HuH-7.5 (cell line): Measurements from ENCODE around the gene CYFIP1.
"Not testable (repeated sequence)": the region's sequence is repeated elsewhere in the genome, so short reads cannot be mapped to it uniquely, and the experiment has no call there.

ENCODE experiments used
- DNase-seq: peaks from one replicate; pipeline ENCODE4 v3.0.0; 2011; ENCODE audit warnings: low spot score

CYFIP1 gene

GRCh38 chr15:22980189-22981050 lies at the start of gene CYFIP1:
Gene CYFIP1, minus strand, starts transcription at chr15:22980368. Its CDS starts 33,083 bp downstream, at chr15:22947285.
- peak; percentile 91 for DNase-seq

DNA sequence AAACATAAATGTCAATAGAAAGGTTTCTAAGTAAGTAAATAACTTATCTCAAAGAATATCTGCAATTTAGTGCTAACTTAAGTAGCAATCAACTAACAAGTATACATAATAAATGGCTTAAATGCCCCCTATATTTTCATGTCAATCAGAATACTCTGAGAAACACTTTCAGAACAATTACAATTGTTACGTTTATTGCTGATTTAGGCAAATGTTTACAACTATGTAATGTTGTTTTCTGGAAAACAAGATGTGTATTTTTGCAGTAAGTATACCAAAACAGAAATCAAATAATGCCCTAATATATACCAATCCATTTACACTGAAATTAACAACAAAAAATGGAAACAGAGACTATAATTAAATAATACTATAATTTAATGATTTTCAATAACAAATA lies 46.0 kb upstream of the CYFIP1 start:
- no peak for DNase-seq

DNA sequence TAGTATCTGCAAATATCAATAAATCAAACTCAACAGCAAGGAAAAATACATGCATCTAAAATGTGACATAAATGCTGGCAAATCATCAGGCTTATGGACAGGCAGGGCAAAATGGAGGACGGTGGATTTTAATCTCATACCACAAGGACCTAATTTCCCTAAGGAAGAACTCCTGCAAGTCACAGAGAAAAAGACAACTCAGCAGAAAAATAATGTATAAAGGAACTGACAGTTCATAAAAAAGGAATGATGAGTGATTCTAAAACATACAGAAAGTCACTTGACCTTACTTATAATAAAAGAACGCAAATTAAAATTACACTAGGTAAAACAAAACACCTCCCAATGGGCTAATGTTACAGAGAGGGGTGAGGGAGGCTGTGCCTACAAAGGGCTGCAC lies 42.0 kb upstream of the CYFIP1 start:
- no peak for DNase-seq

- no peak for DNase-seq
These were observed 34.3 kb upstream of the CYFIP1 start for GRCh38 chr15:23014394-23015000.

DNA sequence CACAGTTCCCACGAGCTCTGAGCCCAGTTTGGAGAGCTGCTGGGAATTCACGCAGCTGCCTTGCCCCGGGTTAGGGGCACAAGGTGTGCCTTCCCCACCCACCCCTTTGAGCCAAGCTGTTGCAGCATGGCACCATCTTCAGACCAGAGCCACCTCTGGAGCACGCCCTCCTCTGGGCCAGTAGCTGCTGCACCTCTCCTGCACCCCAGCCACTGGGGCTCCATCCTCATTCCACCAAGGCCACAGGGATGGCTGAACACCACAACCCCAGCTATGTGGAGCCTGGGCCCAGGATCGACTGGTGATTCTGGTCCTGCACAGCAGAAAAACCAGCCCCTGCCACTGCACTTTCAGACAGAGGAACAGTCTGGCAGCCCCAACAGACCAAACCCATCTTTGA lies 33.5 kb upstream of the CYFIP1 start:
- DNase-seq, result no peak

- DNase-seq, result not testable (repeated sequence)
These were observed 32.4 kb upstream of the CYFIP1 start for GRCh38 chr15:23012616-23013015.

- no peak for DNase-seq
These were observed 23.6 kb upstream of the CYFIP1 start for GRCh38 chr15:23003736-23004135.

GRCh38 chr15:23002920-23003319 lies 22.8 kb upstream of the CYFIP1 start:
- no peak for DNase-seq

DNA sequence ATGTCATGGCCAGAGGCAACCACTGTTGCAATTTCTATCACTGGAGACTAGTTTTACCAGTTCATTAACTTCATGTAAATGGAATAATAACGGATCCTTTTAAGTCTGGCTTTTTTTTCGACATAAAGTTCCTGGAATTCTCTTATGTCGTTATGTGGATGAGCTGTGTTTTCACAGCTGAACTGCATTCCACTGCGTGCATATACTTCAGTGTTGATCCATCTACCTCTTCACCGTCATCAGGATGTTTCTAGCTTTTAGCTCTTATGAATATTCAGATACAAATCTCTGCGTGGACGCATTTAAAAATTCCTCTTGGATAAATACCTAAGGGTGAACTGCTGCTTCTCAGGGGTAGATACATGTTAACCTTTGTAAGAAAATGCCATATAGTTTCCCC lies 15.6 kb upstream of the CYFIP1 start:
- DNase-seq, result no peak

GRCh38 chr15:22992024-22992326 lies 11.8 kb upstream of the CYFIP1 start:
- no peak for DNase-seq

- no peak for DNase-seq
These were observed 9.7 kb upstream of the CYFIP1 start for GRCh38 chr15:22989576-22990477.

DNA sequence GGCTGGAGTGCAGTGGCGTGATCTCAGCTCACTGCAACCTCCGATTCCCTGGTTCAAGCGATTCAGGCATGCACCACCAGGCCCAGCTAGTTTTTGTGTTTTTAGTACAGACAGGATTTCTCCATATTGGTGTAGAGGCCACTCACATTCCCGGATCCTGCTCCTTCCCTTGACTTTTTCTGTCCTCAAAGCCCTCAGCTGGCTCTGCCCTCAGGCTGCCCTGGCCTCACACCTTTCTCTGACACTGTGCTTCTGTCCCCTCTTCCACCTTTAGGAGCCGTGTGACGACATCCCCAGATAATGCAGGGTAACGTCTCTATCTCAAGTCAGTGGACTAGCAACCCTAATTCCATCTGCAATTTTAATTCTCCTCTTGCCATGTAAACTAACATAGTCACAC lies 8.6 kb upstream of the CYFIP1 start:
- DNase-seq, result no peak

DNA sequence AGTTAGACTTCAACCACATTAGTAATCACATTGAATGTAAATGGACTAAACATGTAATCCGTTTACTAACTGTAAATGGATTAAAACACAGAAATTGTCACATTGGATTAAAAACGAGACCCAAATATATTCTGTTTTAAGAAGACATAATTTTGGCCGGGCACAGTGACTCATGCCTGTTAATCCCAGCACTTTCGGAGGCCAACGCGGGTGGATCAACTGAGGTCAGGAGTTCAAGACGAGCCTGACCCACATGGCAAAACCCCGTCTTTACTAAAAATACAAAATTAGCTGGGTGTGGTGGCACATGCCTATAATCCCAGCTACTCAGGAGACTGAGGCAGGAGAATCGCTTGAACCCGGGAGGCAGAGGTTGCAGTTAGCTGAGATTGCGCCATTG lies 1.8 kb upstream of the CYFIP1 start:
- not testable (repeated sequence) for DNase-seq

DNA sequence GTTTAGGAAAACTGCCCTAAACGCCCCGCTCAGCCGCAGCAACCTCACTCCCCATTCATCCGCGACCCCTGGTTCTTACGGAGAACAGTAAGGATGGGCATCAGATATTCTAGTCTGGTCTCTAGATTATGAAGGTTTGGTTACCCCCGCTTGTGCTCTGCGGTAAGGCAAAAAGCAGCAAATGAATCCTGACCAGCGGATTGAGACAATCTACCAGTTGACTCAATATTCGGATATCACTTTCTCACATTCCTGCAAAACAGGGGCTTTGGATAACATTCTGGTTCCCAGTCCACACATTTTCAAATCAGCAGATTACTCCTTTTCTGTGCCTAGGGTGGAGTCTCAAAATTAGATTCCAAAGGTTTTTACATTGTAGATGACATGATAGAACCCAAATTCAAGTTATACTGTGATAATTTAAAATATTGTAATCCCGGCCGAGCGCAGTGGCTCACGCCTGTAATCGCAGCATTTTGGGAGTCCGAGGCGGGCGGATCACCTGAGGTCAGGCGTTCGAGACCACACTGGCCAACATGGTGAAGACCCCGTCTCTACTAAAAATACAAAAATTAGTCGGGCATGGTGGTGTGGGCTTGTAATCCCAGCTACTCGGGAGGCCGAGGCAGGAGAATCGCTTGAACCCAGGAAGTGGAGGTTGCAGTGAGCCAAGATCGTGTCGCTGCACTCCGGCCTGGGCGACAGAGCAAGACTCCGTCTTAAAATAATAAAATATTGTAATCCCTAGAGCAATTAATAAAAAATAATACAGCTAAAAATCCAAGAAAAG lies 1.1 kb upstream of the CYFIP1 start:
- peak; percentile 45 for DNase-seq

DNA sequence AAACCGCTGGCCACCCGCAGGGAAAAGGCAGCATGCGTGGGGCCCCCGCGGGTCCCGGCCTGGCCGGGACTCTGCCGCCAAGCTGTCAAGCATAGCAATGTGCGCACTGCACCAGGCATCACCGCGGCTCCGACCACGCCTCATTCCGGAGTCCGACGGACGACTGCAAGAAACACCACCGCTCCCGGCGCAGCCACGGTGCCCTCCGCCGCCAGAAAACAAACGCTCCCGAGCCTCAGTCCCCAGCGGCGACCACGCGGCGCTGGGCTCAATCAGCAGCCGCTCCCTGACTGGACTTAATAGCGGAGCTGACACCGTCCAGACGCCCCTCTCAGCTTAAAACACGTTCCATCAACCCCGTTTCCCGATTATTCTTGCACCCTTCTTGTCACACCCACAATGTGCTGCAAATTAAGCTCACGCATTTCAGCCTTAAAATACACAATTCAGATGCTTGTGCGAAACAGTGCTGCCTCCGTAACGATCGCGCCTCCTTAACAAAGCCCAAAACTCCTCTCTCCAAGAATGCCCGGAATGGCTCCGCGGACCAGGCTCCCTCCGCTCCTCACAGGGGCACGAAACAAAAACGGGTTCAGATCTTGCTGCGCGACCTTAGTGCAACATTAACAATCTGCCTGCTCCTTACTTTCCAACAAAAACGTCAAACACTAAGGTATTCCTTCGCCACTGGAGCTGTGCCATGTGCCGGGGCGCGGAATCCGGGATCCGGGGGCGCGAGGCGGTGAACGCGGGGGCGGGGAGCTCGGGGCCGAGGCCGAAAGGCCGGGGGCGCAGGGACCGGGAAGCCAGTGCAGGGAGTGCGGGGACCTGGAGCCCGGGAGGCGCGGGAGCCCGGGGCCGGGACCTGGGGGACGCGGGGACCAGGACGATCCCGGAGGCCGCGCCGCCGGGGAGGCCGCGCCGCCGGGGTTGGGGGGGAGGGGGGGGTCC lies 655 bp downstream of the CYFIP1 start:
- peak; percentile 73 for DNase-seq

- DNase-seq, result no peak
These were observed 1.4 kb downstream of the CYFIP1 start for GRCh38 chr15:22978691-22979237.

GRCh38 chr15:22974745-22975144 lies 5.4 kb downstream of the CYFIP1 start:
- DNase-seq, result no peak

- no peak for DNase-seq
These were observed 6.2 kb downstream of the CYFIP1 start for GRCh38 chr15:22973987-22974386.

- DNase-seq, result peak; percentile 36
These were observed 6.9 kb downstream of the CYFIP1 start for GRCh38 chr15:22973286-22973685.

DNA sequence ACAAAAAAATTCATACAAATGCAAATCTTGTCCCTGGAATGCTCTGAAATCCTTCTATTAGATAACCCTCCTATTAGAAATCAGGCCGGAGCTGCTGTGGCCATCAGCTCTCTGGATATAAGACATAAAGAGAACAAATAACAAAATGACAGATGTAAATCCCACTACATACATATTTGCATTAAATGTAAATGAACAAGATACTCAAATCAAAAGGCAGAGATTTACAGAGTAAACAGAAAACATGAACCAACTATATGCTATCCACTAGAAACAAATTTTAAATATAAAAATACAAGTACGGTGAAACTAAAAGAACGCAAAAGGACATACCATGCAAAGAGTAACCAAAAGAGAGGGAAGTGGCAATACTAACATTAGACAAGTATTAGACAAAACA lies 10.7 kb downstream of the CYFIP1 start:
- DNase-seq, result no peak
